OCI-LY1 (cell line): Measurements from ENCODE around the gene SPRY1.
A peak's percentile ranks its signal among the peaks of the same experiment; 100 is the strongest.

ENCODE experiments used
- H2AFZ ChIP-seq: fragments of 200-600 bp; sonication (generic), shearing (Covaris generic); 2 replicates; pipeline ENCODE4 v1.6.0; 2014; ENCODE audit warnings: antibody characterized with exemption, mild to moderate bottlenecking, low read length
- H3F3A ChIP-seq: fragments of 200-600 bp; sonication (generic), shearing (Covaris generic); 2 replicates; pipeline ENCODE4 v1.6.0; 2014; ENCODE audit warnings: mild to moderate bottlenecking, antibody characterized with exemption, low read length, moderate library complexity; ENCODE audit not compliant: insufficient read depth
- H3K27ac ChIP-seq: fragments of 200-600 bp; sonication (generic); 2 replicates; pipeline ENCODE4 v1.5.1; 2014; ENCODE audit warnings: low read length, mixed run types, mild to moderate bottlenecking, low read depth; ENCODE audit not compliant: poor library complexity, severe bottlenecking
- H3K27me3 ChIP-seq: fragments of 200-600 bp; sonication (generic); 2 replicates; pipeline ENCODE4 v1.6.0; 2014; ENCODE audit warnings: antibody characterized with exemption, mild to moderate bottlenecking, low read length, moderate library complexity; ENCODE audit not compliant: insufficient read depth
- H3K36me3 ChIP-seq: fragments of 200-600 bp; sonication (generic); 2 replicates; pipeline ENCODE4 v1.6.1; 2014; ENCODE audit warnings: mild to moderate bottlenecking, antibody characterized with exemption, low read length, moderate library complexity, mixed read lengths; ENCODE audit not compliant: insufficient read depth
- H3K4me1 ChIP-seq: fragments of 200-600 bp; sonication (generic); 2 replicates; pipeline ENCODE4 v1.5.1; 2014; ENCODE audit warnings: mild to moderate bottlenecking, low read length, moderate library complexity; ENCODE audit not compliant: insufficient read depth, severe bottlenecking
- H3K4me2 ChIP-seq: fragments of 200-600 bp; sonication (generic), shearing (Covaris generic); 2 replicates; pipeline ENCODE4 v1.6.1; 2014; ENCODE audit warnings: low read length
- H3K4me3 ChIP-seq: fragments of 200-600 bp; sonication (generic); 2 replicates; pipeline ENCODE4 v1.5.1; 2014; ENCODE audit warnings: low read length, low read depth, mild to moderate bottlenecking, mixed read lengths; ENCODE audit not compliant: poor library complexity, severe bottlenecking
- H3K79me2 ChIP-seq: fragments of 200-600 bp; shearing (Covaris generic); 2 replicates; pipeline ENCODE4 v1.6.1; 2016; ENCODE audit warnings: mixed run types, low read length, mixed read lengths; ENCODE audit not compliant: insufficient read depth
- H3K9ac ChIP-seq: fragments of 200-600 bp; sonication (generic), shearing (Covaris generic); 2 replicates; pipeline ENCODE4 v1.6.1; 2014; ENCODE audit warnings: mild to moderate bottlenecking, low read length, mixed read lengths
- H3K9me2 ChIP-seq: fragments of 200-600 bp; sonication (generic), shearing (Covaris generic); 2 replicates; pipeline ENCODE4 v1.6.1; 2014; ENCODE audit warnings: low read depth, mild to moderate bottlenecking, low read length, mixed read lengths
- H3K9me3 ChIP-seq: fragments of 200-600 bp; shearing (Covaris generic); 2 replicates; pipeline ENCODE4 v1.6.1; 2014; ENCODE audit warnings: low read length, mixed read lengths
- H4K20me1 ChIP-seq: fragments of 200-600 bp; sonication (generic), shearing (Covaris generic); 2 replicates; pipeline ENCODE4 v1.6.0; 2016; ENCODE audit warnings: mild to moderate bottlenecking, low read length; ENCODE audit not compliant: insufficient read depth
- CTCF ChIP-seq: fragments of 200-600 bp; sonication (generic), shearing (Covaris generic); IDR thresholded peaks from 2 replicates; pipeline ENCODE4 v1.5.1; 2017; ENCODE audit warnings: mild to moderate bottlenecking, antibody characterized with exemption, low read length, moderate library complexity, mixed read lengths
- EZH2 ChIP-seq: fragments of 200-600 bp; sonication (generic), shearing (Covaris generic); IDR thresholded peaks from 2 replicates; pipeline ENCODE4 v1.8.0; 2017; ENCODE audit warnings: borderline replicate concordance, mixed run types, mild to moderate bottlenecking, antibody characterized with exemption, low read length, moderate library complexity, mixed read lengths

SPRY1 gene

GRCh38 chr4:123405267-123405865, 8.8 kb downstream of the SPRY1 start:
- no peaks in the 10 kb centered on the region for H3K27me3 ChIP-seq
- H3K9me2 ChIP-seq, result no peaks in the 10 kb centered on the region
- peaks cover 46% of the 10 kb centered on the region for H3K79me2 ChIP-seq
- no peak overlapping the region for H3K9ac ChIP-seq
- 0 out of 2 replicates have a peak, but pooled peaks cover 8% of the 10 kb centered on the region for H3F3A ChIP-seq
- H3K27ac ChIP-seq, result no peak overlapping the region
- peak overlapping the region; percentile 6; the same call in 1 of the 2 replicates for H3K4me2 ChIP-seq
- no peaks in the 10 kb centered on the region for H4K20me1 ChIP-seq
- H3K9me3 ChIP-seq, result 0 out of 2 replicates have a peak, but pooled peaks cover 3% of the 10 kb centered on the region
- H3K36me3 ChIP-seq, result peaks cover 52% of the 10 kb centered on the region
- H2AFZ ChIP-seq, result no peak overlapping the region
- no peak overlapping the region for H3K4me3 ChIP-seq
- peaks cover 66% of the 10 kb centered on the region for H3K4me1 ChIP-seq
- no peak for TF ChIP-seq CTCF
- TF ChIP-seq EZH2, result no peak

GRCh38 chr4:123406872-123407271, 10.3 kb downstream of the SPRY1 start:
- Histone ChIP-seq H4K20me1 (no peaks in the 10 kb centered on the region), H3K36me3 (peaks cover 38% of the 10 kb centered on the region)

GRCh38 chr4:123408471-123409084, 12.0 kb downstream of the SPRY1 start:
- Histone ChIP-seq H3K4me1 (peaks cover 74% of the 10 kb centered on the region), H4K20me1 (no peaks in the 10 kb centered on the region), H3K79me2 (peaks cover 16% of the 10 kb centered on the region; the same call in 1 of the 2 replicates), H3K27ac (peak overlapping the region; percentile 54), H3K4me2 (no peak overlapping the region; the same call in 1 of the 2 replicates), H3F3A (0 out of 2 replicates have a peak, but pooled peaks cover 8% of the 10 kb centered on the region), H3K4me3 (no peak overlapping the region), H3K9ac (no peak overlapping the region), H3K27me3 (no peaks in the 10 kb centered on the region), H3K9me3 (no peaks in the 10 kb centered on the region), H3K36me3 (peaks cover 21% of the 10 kb centered on the region), H3K9me2 (no peaks in the 10 kb centered on the region), H2AFZ (no peak overlapping the region)
- TF ChIP-seq CTCF (no peak), EZH2 (no peak)

More at GRCh38 chr4:123406872-123407271, 10.3 kb downstream of the SPRY1 start:
- Histone ChIP-seq H2AFZ (no peak overlapping the region), H3K4me1 (peaks cover 59% of the 10 kb centered on the region), H3K27ac (peak overlapping the region; percentile 20), H3K9me2 (no peaks in the 10 kb centered on the region), H3K4me2 (no peak overlapping the region; the same call in 1 of the 2 replicates), H3K4me3 (no peak overlapping the region), H3K27me3 (no peaks in the 10 kb centered on the region), H3F3A (0 out of 2 replicates have a peak, but pooled peaks cover 8% of the 10 kb centered on the region), H3K9me3 (0 out of 2 replicates have a peak, but pooled peaks cover 3% of the 10 kb centered on the region), H3K9ac (no peak overlapping the region), H3K79me2 (peaks cover 32% of the 10 kb centered on the region; the same call in 1 of the 2 replicates)
- TF ChIP-seq EZH2 (no peak), CTCF (no peak)
